CD8-positive, alpha-beta memory T cell (primary cell): ENCODE data around the gene INPP5B. TPM values are rescaled to one million over a fixed set of nuclear protein-coding genes. Genes with fewer than 3 reads are reported as not detected.

ENCODE experiments used
- polyA plus RNA-seq: library from polyadenylated mRNA; unstranded; fragments of 300-500 nt; fragmentation: Illumina TruSeq; gene quantifications from one replicate; pipeline ENCODE4 v1.2.3, GENCODE V29; 2021
- total RNA-seq, 2 experiments: library from RNA; stranded (reverse); gene quantifications; one replicate each; pipeline ENCODE4 v1.2.3, GENCODE V29; 2021

The INPP5B gene
- total and polyA plus RNA-seq, 3 experiments from 2014 or later = 22.9 to 25.1 (median 24.1) TPM

Other genes starting within 250 kb of the INPP5B start
- gene EPHA10, start 181.9 kb downstream of the INPP5B start, total RNA-seq = under 1 TPM in 1 of 2 experiments, not detected in 1; 0.04 TPM
- gene EPHA10, start 181.9 kb downstream of the INPP5B start, polyA plus RNA-seq = not detected
- gene MANEAL, start 153.2 kb downstream of the INPP5B start, total RNA-seq = 1 to 10 TPM; 8.0 to 9.0 TPM
- 4.0 TPM for gene MANEAL, start 153.2 kb downstream of the INPP5B start, polyA plus RNA-seq
- 10 to 100 TPM; 37.7 to 39.5 TPM for gene C1orf122, start 139.3 kb downstream of the INPP5B start, total RNA-seq
- 29.4 TPM for gene C1orf122, start 139.3 kb downstream of the INPP5B start, polyA plus RNA-seq
- 10 to 100 TPM; 72.4 to 80.8 TPM for gene YRDC, start 138.8 kb downstream of the INPP5B start, total RNA-seq
- gene YRDC, start 138.8 kb downstream of the INPP5B start, polyA plus RNA-seq = 28.7 TPM
- 10 to 100 TPM; 38.0 to 39.1 TPM for gene MTF1, start 87.5 kb downstream of the INPP5B start, total RNA-seq
- gene MTF1, start 87.5 kb downstream of the INPP5B start, polyA plus RNA-seq = 21.3 TPM
- 100 to 1,000 TPM; 116 to 129 TPM for gene SF3A3, start 43.0 kb upstream of the INPP5B start, total RNA-seq
- 94.6 TPM for gene SF3A3, start 43.0 kb upstream of the INPP5B start, polyA plus RNA-seq
- 10 to 100 TPM; 15.4 to 17.5 TPM for gene FHL3, start 58.5 kb upstream of the INPP5B start, total RNA-seq
- gene FHL3, start 58.5 kb upstream of the INPP5B start, polyA plus RNA-seq = 19.7 TPM
- gene UTP11, start 65.7 kb upstream of the INPP5B start, total RNA-seq = 10 to 100 TPM; 73.5 to 73.6 TPM
- gene UTP11, start 65.7 kb upstream of the INPP5B start, polyA plus RNA-seq = 22.4 TPM
- gene POU3F1, start 99.7 kb upstream of the INPP5B start, total RNA-seq = under 1 TPM; 0.44 to 0.57 TPM
- gene POU3F1, start 99.7 kb upstream of the INPP5B start, polyA plus RNA-seq = 0.09 TPM